Endodermal cell (in vitro differentiated cells): Measurements from ENCODE around the gene PIP4K2C. TPM values are rescaled to one million over a fixed set of nuclear protein-coding genes. Genes with fewer than 3 reads are reported as not detected.
"Not testable (repeated sequence)": the region's sequence is repeated elsewhere in the genome, so short reads cannot be mapped to it uniquely, and the experiment has no call there.

ENCODE experiments used
- DNase-seq: peaks from one replicate; pipeline ENCODE4 v3.0.0-alpha.2; 2017
- H3K27ac ChIP-seq: 2 replicates; pipeline ENCODE4 v1.5.1; 2013; ENCODE audit warnings: mild to moderate bottlenecking, low read depth, low read length, moderate library complexity
- H3K27me3 ChIP-seq: 2 replicates; pipeline ENCODE4 v1.6.1; 2013; ENCODE audit warnings: mild to moderate bottlenecking, low read length, moderate library complexity; ENCODE audit not compliant: insufficient read depth, control insufficient read depth, poor library complexity, severe bottlenecking
- H3K36me3 ChIP-seq: 2 replicates; pipeline ENCODE4 v1.7.0; 2013; ENCODE audit warnings: mild to moderate bottlenecking, low read length, moderate library complexity; ENCODE audit not compliant: control insufficient read depth, insufficient read depth
- H3K4me1 ChIP-seq: one replicate; pipeline ENCODE4 v1.7.0; 2013; ENCODE audit warnings: low read length; ENCODE audit not compliant: control insufficient read depth, insufficient read depth
- H3K4me3 ChIP-seq: 2 replicates; pipeline ENCODE4 v1.5.1; 2013; ENCODE audit warnings: mild to moderate bottlenecking, low read length, moderate library complexity
- H3K9ac ChIP-seq: 2 replicates; pipeline ENCODE4 v1.6.1; 2013; ENCODE audit warnings: mild to moderate bottlenecking, low read length, moderate library complexity; ENCODE audit not compliant: poor library complexity, severe bottlenecking; ENCODE audit errors: extremely low read depth
- H3K9me3 ChIP-seq: 2 replicates; pipeline ENCODE4 v1.6.1; 2013; ENCODE audit warnings: mild to moderate bottlenecking, low read length, moderate library complexity; ENCODE audit not compliant: control insufficient read depth
- H3K27ac Mint-ChIP-seq: 2 replicates; pipeline ENCODE4 v1.8.0; 2020; ENCODE audit warnings: mixed read lengths
- H3K27me3 Mint-ChIP-seq: 2 replicates; pipeline ENCODE4 v1.8.0; 2021; ENCODE audit warnings: mild to moderate bottlenecking, mixed read lengths; ENCODE audit not compliant: insufficient read depth
- H3K36me3 Mint-ChIP-seq: 2 replicates; pipeline ENCODE4 v1.8.0; 2020; ENCODE audit warnings: low read depth, mixed read lengths
- H3K4me1 Mint-ChIP-seq: 2 replicates; pipeline ENCODE4 v1.8.0; 2020; ENCODE audit warnings: mixed read lengths
- H3K4me3 Mint-ChIP-seq: 2 replicates; pipeline ENCODE4 v1.8.0; 2020; ENCODE audit warnings: mild to moderate bottlenecking, moderate library complexity, mixed read lengths
- H3K9me3 Mint-ChIP-seq: 2 replicates; pipeline ENCODE4 v1.8.0; 2020; ENCODE audit warnings: mild to moderate bottlenecking, mixed read lengths
- WGBS, 2 experiments: methylation state at CpG; one replicate each; pipeline versions ENCODE4 v1.1.5 to v1.1.7; 2013; ENCODE audit warnings: missing lambda C conversion rate in 2 of 2, mixed read lengths in 1 of 2; ENCODE audit not compliant: insufficient coverage in 1 of 2, insufficient read length in 1 of 2; 5-methylcytosine and 5-hydroxymethylcytosine counted together
- total RNA-seq, 2 donors: library from RNA; stranded (reverse); fragmentation: NEBNext Ultra II Directional in 1 of 2; extraction: Animal tissue kit (Norgen Biotek cat#: 25700) in 1 of 2; gene quantifications; 2 replicates in 1 of 2; 3 replicates in 1 of 2; pipeline ENCODE4 v1.2.1, GENCODE V29; 2021
- TF ChIP-seq, protein P1 (sequence below): fragments of 200-600 bp; sonication (generic); conservative IDR thresholded peaks from 2 replicates; pipeline ENCODE4 v1.5.0; 2021; ENCODE audit warnings: antibody characterized with exemption, mild to moderate bottlenecking

The PIP4K2C gene
- total RNA-seq, 2 donors from 2014 or later, result 40.9 to 45.5 TPM

GRCh38 chr12:57560516-57560915 lies 30.5 kb upstream of the PIP4K2C start:
- Histone ChIP-seq H3K27me3 (no peaks in the 10 kb centered on the region), H3K9ac (no peak overlapping the region), H3K27ac (no peak overlapping the region), H3K4me3 (no peak overlapping the region), H3K9me3 (no peaks in the 10 kb centered on the region), H3K4me1 (no peaks in the 10 kb centered on the region), H3K36me3 (no peaks in the 10 kb centered on the region)
- no peak overlapping the region for H3K4me3 Mint-ChIP-seq
- no peaks in the 10 kb centered on the region for H3K36me3 Mint-ChIP-seq
- no peak for DNase-seq
- no peaks in the 10 kb centered on the region for H3K4me1 Mint-ChIP-seq
- 86 to 100% methylated on average over 2 of the region's 2 CpGs for WGBS, 2 experiments
- TF ChIP-seq, protein P1, sequence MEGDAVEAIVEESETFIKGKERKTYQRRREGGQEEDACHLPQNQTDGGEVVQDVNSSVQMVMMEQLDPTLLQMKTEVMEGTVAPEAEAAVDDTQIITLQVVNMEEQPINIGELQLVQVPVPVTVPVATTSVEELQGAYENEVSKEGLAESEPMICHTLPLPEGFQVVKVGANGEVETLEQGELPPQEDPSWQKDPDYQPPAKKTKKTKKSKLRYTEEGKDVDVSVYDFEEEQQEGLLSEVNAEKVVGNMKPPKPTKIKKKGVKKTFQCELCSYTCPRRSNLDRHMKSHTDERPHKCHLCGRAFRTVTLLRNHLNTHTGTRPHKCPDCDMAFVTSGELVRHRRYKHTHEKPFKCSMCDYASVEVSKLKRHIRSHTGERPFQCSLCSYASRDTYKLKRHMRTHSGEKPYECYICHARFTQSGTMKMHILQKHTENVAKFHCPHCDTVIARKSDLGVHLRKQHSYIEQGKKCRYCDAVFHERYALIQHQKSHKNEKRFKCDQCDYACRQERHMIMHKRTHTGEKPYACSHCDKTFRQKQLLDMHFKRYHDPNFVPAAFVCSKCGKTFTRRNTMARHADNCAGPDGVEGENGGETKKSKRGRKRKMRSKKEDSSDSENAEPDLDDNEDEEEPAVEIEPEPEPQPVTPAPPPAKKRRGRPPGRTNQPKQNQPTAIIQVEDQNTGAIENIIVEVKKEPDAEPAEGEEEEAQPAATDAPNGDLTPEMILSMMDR, result no peak
- H3K27ac Mint-ChIP-seq, result no peak overlapping the region
- H3K27me3 Mint-ChIP-seq, result no peaks in the 10 kb centered on the region
- no peaks in the 10 kb centered on the region for H3K9me3 Mint-ChIP-seq

DNA sequence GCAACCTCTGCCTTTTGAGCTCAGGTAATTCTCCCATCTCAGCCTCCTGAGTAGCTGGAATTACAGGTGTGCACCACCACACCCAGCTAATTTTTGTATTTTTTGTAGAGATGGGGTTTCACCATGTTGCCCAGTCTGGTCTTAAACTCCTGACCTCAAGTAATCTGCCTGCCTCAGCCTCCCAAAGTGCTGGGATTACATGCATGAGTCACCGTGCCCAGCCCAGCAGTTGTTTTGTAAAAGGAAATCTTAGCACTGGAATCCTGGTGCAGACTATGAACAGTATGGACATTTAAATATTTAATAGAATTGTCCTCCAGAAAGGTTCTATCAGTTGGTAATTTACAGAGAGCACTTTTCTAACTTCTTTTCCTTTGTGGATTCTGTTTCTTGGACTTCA lies 29.9 kb upstream of the PIP4K2C start:
- H3K27ac Mint-ChIP-seq, H3K4me3 Mint-ChIP-seq: not testable (repeated sequence)

GRCh38 chr12:57563358-57563757 lies 27.6 kb upstream of the PIP4K2C start:
- H3K36me3 Mint-ChIP-seq, result peaks cover 2% of the 10 kb centered on the region
- H3K27ac Mint-ChIP-seq, result no peak overlapping the region
- H3K4me1 ChIP-seq, result no peaks in the 10 kb centered on the region
- no peaks in the 10 kb centered on the region for H3K27me3 Mint-ChIP-seq
- WGBS, 2 experiments, result 89 to 93% methylated on average over 4 of the region's 4 CpGs
- DNase-seq, result no peak
- no peaks in the 10 kb centered on the region for H3K4me1 Mint-ChIP-seq
- no peaks in the 10 kb centered on the region for H3K27me3 ChIP-seq
- TF ChIP-seq, protein P1, result no peak
- H3K9me3 ChIP-seq, result no peaks in the 10 kb centered on the region
- H3K36me3 ChIP-seq, result no peaks in the 10 kb centered on the region
- no peak overlapping the region for H3K4me3 ChIP-seq
- no peak overlapping the region for H3K27ac ChIP-seq
- H3K4me3 Mint-ChIP-seq, result no peak overlapping the region
- no peak overlapping the region for H3K9ac ChIP-seq
- H3K9me3 Mint-ChIP-seq, result no peaks in the 10 kb centered on the region

More for the DNA sequence above, 29.9 kb upstream of the PIP4K2C start:
- WGBS, 2 experiments, result 85 to 100% methylated on average over 1 of the region's 1 CpG
- H3K27me3 ChIP-seq, H3K9me3 ChIP-seq, H3K9me3 Mint-ChIP-seq, H3K4me3 ChIP-seq, H3K4me1 Mint-ChIP-seq, H3K27ac ChIP-seq, H3K36me3 Mint-ChIP-seq, H3K4me1 ChIP-seq, H3K36me3 ChIP-seq, DNase-seq, H3K9ac ChIP-seq, H3K27me3 Mint-ChIP-seq: not testable (repeated sequence)

DNA sequence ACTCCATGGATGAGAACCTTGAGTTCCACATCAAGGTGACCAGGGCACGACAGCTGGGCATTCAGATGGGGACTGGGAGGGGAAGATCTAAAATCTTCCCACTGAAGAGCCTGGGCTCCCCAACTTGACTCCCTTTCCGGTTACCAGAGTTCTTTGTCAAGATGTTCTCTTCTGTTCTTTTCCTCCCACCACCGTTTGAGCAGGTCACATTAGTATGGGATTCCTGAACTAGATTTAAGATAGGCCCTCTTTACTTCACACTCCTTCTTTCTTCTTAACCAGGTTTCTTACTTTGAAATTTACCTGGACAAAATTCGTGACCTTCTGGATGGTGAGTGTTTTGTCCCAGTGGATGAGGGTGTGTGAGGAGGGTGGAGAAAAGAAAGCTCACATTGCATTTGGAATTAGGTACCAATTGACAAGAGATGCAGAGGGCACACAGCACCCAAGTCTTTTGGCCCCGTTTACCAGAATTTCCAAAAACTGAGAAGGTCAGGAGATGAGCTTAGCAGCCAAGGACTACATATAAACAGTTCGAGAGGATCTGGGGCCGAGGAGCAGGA lies 26.7 kb upstream of the PIP4K2C start:
- Histone ChIP-seq H3K4me1 (no peaks in the 10 kb centered on the region), H3K4me3 (no peak overlapping the region), H3K9me3 (no peaks in the 10 kb centered on the region), H3K36me3 (no peaks in the 10 kb centered on the region), H3K9ac (no peak overlapping the region), H3K27ac (no peak overlapping the region), H3K27me3 (no peaks in the 10 kb centered on the region)
- H3K9me3 Mint-ChIP-seq, result no peaks in the 10 kb centered on the region
- 90 to 95% methylated on average over 6 to 7 of the region's 7 CpGs for WGBS, 2 experiments
- H3K4me1 Mint-ChIP-seq, result no peaks in the 10 kb centered on the region
- DNase-seq, result no peak
- TF ChIP-seq, protein P1, result no peak
- H3K27ac Mint-ChIP-seq, result no peak overlapping the region
- H3K4me3 Mint-ChIP-seq, result no peak overlapping the region
- peaks cover 8% of the 10 kb centered on the region for H3K36me3 Mint-ChIP-seq
- no peaks in the 10 kb centered on the region for H3K27me3 Mint-ChIP-seq
